HepG2 (cell line): ENCODE data around the gene MICAL3. TPM values are rescaled to one million over a fixed set of nuclear protein-coding genes. Genes with fewer than 3 reads are reported as not detected.

Experiments
- ADNP ChIP-seq: sonication (generic); formaldehyde crosslinking; IDR thresholded peaks from 2 replicates; pipeline ENCODE4 v1.4.0; 2020; ENCODE audit warnings: missing genetic modification reagents
- CCAR2 ChIP-seq: fragments of 200-400 bp; formaldehyde crosslinking; optimal IDR thresholded peaks from 2 replicates; pipeline ENCODE3; 2018; ENCODE audit warnings: low read depth, mild to moderate bottlenecking, low read length, moderate library complexity
- CEBPZ ChIP-seq: IDR thresholded peaks from 2 replicates; pipeline ENCODE4 v1.6.1; 2012; ENCODE audit warnings: low read length, improper control_type of control experiment
- EP300 ChIP-seq, 3 experiments: sonication (generic) in 1 of 3; formaldehyde crosslinking in 1 of 3; IDR thresholded peaks; 2 replicates each; pipeline versions ENCODE4 v1.5.1 to v1.6.1; 2011 to 2020; ENCODE audit warnings: low read depth in 2 of 3, low read length in 2 of 3, borderline replicate concordance in 1 of 3, improper control_type of control experiment in 1 of 3, mild to moderate bottlenecking in 1 of 3, missing genetic modification reagents in 1 of 3, moderate library complexity in 1 of 3
- ERF ChIP-seq: IDR thresholded peaks from 2 replicates; pipeline ENCODE4 v1.6.1; 2018; ENCODE audit warnings: missing biosample characterization, missing genetic modification reagents
- MAF1 ChIP-seq: sonication (generic); formaldehyde crosslinking; IDR thresholded peaks from 2 replicates; pipeline ENCODE4 v1.5.0; 2020; ENCODE audit warnings: missing genetic modification reagents, borderline replicate concordance
- MTA3 ChIP-seq: sonication (generic); formaldehyde crosslinking; IDR thresholded peaks from 2 replicates; pipeline ENCODE4 v1.4.0; 2020; ENCODE audit warnings: missing genetic modification reagents
- TEF ChIP-seq: sonication (generic); formaldehyde crosslinking; IDR thresholded peaks from 2 replicates; pipeline ENCODE4 v1.5.0; 2020; ENCODE audit warnings: missing genetic modification reagents
- ZEB1 ChIP-seq: IDR thresholded peaks from 2 replicates; pipeline ENCODE4 v1.6.1; 2012; ENCODE audit warnings: mild to moderate bottlenecking, low read depth, inconsistent platforms; ENCODE audit not compliant: insufficient replicate concordance
- ZFAT ChIP-seq: sonication (generic); formaldehyde crosslinking; conservative IDR thresholded peaks from 2 replicates; pipeline ENCODE4 v1.8.1; 2023; ENCODE audit warnings: missing genetic modification reagents, inconsistent platforms
- ZFP82 ChIP-seq: sonication (generic); formaldehyde crosslinking; IDR thresholded peaks from 2 replicates; pipeline ENCODE4 v1.5.1; 2020; ENCODE audit warnings: mild to moderate bottlenecking, missing genetic modification reagents, borderline replicate concordance
- ZKSCAN8 ChIP-seq: IDR thresholded peaks from 2 replicates; pipeline ENCODE4 v1.6.1; 2016; ENCODE audit warnings: borderline replicate concordance, missing genetic modification reagents, missing compliant biosample characterization
- ZMAT5 ChIP-seq: sonication (generic); formaldehyde crosslinking; IDR thresholded peaks from 2 replicates; pipeline ENCODE4 v1.5.0; 2020; ENCODE audit warnings: mild to moderate bottlenecking, low read depth, missing genetic modification reagents, borderline replicate concordance
- ZNF10 ChIP-seq: sonication (generic); formaldehyde crosslinking; IDR thresholded peaks from 2 replicates; pipeline ENCODE4 v1.4.0; 2020; ENCODE audit warnings: mild to moderate bottlenecking, low read depth, missing genetic modification reagents, borderline replicate concordance
- ZNF232 ChIP-seq: sonication (generic); formaldehyde crosslinking; IDR thresholded peaks from 2 replicates; pipeline ENCODE4 v1.4.0; 2020; ENCODE audit warnings: missing genetic modification reagents, borderline replicate concordance
- ZNF234 ChIP-seq: sonication (generic); formaldehyde crosslinking; conservative IDR thresholded peaks from 2 replicates; pipeline ENCODE4 v1.5.1; 2020; ENCODE audit warnings: mild to moderate bottlenecking, missing genetic modification reagents
- ZNF280D ChIP-seq: sonication (generic); formaldehyde crosslinking; IDR thresholded peaks from 2 replicates; pipeline ENCODE4 v1.5.1; 2020; ENCODE audit warnings: mild to moderate bottlenecking, missing genetic modification reagents
- ZNF367 ChIP-seq: sonication (generic); formaldehyde crosslinking; IDR thresholded peaks from 2 replicates; pipeline ENCODE4 v1.4.0; 2020; ENCODE audit warnings: missing genetic modification reagents, borderline replicate concordance
- ZNF552 ChIP-seq: sonication (generic); formaldehyde crosslinking; IDR thresholded peaks from 2 replicates; pipeline ENCODE4 v1.9.0; 2022; ENCODE audit warnings: missing genetic modification reagents, mild to moderate bottlenecking, borderline replicate concordance
- ZNF678 ChIP-seq: sonication (generic); formaldehyde crosslinking; IDR thresholded peaks from 2 replicates; pipeline ENCODE4 v1.4.0; 2020; ENCODE audit warnings: mild to moderate bottlenecking, missing genetic modification reagents
- ZNF7 ChIP-seq: IDR thresholded peaks from 2 replicates; pipeline ENCODE4 v1.6.1; 2016; ENCODE audit warnings: missing biosample characterization, missing genetic modification reagents
- polyA plus RNA-seq, 8 experiments: library from polyadenylated mRNA; depleted of rRNA in 3 of 8; stranded (reverse) in 7 of 8; unstranded in 1 of 8; fragments of >200 nt; fragmentation: Illumina TruSeq in 4 of 8; extraction: Trizol in 4 of 8; gene quantifications; 2 replicates each; pipeline versions ENCODE4 v1.2.1 to v1.2.3, GENCODE V29; 2011 to 2016; ENCODE audit warnings: low read depth in 4 of 8, missing spikeins in 1 of 8, mixed read lengths in 1 of 8; ENCODE audit not compliant: insufficient read depth in 1 of 8
- total RNA-seq, 5 experiments: library from RNA; depleted of rRNA; stranded (reverse); fragments of >200 nt; fragmentation: Illumina TruSeq; extraction: Trizol; gene quantifications; 2 replicates each; pipeline ENCODE4 v1.2.3, GENCODE V29; 2016; ENCODE audit warnings: low read depth in 1 of 5

MICAL3 gene
- total and polyA plus RNA-seq, 2 of the 13 experiments (the other 11 are each of a cell fraction or from before 2014, with no cell fraction given), result 5.3 to 12.5 TPM

- no peak for TF ChIP-seq CEBPZ
- TF ChIP-seq ZMAT5 (CRISPR knock-in tag), result no peak
- TF ChIP-seq ZNF234, result no peak
- TF ChIP-seq MAF1 (CRISPR knock-in tag), result 0 out of 2 replicates have a peak, but pooled peaks have one; percentile 45
- TF ChIP-seq ZNF10 (CRISPR knock-in tag), result no peak
- no peak for TF ChIP-seq ZNF7
- TF ChIP-seq ADNP (CRISPR knock-in tag), result no peak
- TF ChIP-seq TEF, result no peak
- 0 out of 2 replicates have a peak, but pooled peaks have one; percentile 63 for TF ChIP-seq ZNF232 (CRISPR knock-in tag)
- no peak for TF ChIP-seq CCAR2
- TF ChIP-seq ZNF280D (CRISPR knock-in tag), result 0 out of 2 replicates have a peak, but pooled peaks have one; percentile 50
- TF ChIP-seq ERF (CRISPR knock-in tag), result peak; percentile 22; the same call in 1 of the 2 replicates
- no peak for TF ChIP-seq ZKSCAN8 (CRISPR knock-in tag)
- no peak for TF ChIP-seq EP300 (IDR thresholded peaks at IDR 0.05; ENCODE audit: low read depth in 2 of 2, low read length in 2 of 2)
- no peak for TF ChIP-seq EP300 (CRISPR knock-in tag; IDR thresholded peaks at IDR 0.05; ENCODE audit: borderline replicate concordance)
- TF ChIP-seq ZEB1, result no peak
- TF ChIP-seq ZNF552 (CRISPR knock-in tag), result no peak
- no peak for TF ChIP-seq ZNF678
- no peak for TF ChIP-seq MTA3 (CRISPR knock-in tag)
- TF ChIP-seq ZFP82 (CRISPR knock-in tag), result 0 out of 2 replicates have a peak, but pooled peaks have one; percentile 44
- TF ChIP-seq ZNF367, result no peak
- no peak for TF ChIP-seq ZFAT
These were observed 23.1 kb downstream of the MICAL3 start (continued) for GRCh38 chr22:18001040-18001893.
